ENCODE measurements around the gene TSPAN11.
"Not testable (repeated sequence)": the region's sequence is repeated elsewhere in the genome, so short reads cannot be mapped to it uniquely, and the experiment has no call there.

The TSPAN11 gene

GRCh38 chr12:31002999-31003398 is 76.5 kb downstream of the TSPAN11 start:
- no peak for DNase-seq (ENCODE audit: low spot score)

GRCh38 chr12:31003861-31004640 is 77.5 kb downstream of the TSPAN11 start:
- DNase-seq (ENCODE audit: low spot score): no peak

- no peak for DNase-seq (ENCODE audit: low spot score)
Observed at GRCh38 chr12:31004666-31005065, 78.1 kb downstream of the TSPAN11 start.

DNA sequence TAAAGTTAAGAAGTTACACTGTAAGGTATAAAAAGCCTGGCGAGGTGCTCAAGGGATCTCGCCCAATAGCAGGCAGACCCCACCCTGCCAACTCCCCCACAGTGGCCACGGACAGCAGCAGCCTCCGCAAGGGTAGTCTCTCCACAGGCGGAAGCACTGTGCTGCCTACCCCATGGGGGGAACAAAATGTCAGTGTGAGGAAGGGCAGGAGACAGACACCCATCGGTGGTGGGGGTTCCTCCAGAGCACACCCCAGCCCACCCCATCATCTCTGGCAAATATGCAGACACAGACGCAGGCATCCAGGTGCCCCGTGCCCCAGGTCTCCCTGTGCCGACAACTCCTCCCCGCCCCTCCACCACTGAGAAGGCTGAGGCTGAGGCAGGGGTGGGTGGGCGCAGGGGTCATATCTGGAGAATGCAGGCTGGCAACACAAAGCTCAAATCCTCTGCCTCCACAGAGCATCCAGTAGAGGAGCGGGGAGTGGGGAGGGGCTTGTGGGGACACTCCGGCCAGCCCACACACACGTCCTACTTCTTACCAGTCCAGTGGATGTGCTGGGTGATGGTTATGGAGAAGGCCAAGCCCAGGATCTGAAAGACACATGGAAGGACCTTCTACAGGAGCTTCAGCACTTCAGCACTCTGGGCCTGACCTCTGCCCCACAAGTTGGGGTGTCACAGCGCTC is 78.9 kb downstream of the TSPAN11 start:
- DNase-seq (ENCODE audit: low spot score): no peak

GRCh38 chr12:31005944-31006361 is 79.4 kb downstream of the TSPAN11 start:
- no peak for DNase-seq (ENCODE audit: low spot score)

GRCh38 chr12:31006416-31007152 is 80.0 kb downstream of the TSPAN11 start:
- no peak for DNase-seq (ENCODE audit: low spot score)

- no peak for DNase-seq (ENCODE audit: low spot score)
Observed at GRCh38 chr12:31007153-31007495, 80.6 kb downstream of the TSPAN11 start.

GRCh38 chr12:31007636-31008175 is 81.2 kb downstream of the TSPAN11 start:
- DNase-seq (ENCODE audit: low spot score): no peak

GRCh38 chr12:31008241-31008761 is 81.8 kb downstream of the TSPAN11 start:
- DNase-seq (ENCODE audit: low spot score): no peak

DNA sequence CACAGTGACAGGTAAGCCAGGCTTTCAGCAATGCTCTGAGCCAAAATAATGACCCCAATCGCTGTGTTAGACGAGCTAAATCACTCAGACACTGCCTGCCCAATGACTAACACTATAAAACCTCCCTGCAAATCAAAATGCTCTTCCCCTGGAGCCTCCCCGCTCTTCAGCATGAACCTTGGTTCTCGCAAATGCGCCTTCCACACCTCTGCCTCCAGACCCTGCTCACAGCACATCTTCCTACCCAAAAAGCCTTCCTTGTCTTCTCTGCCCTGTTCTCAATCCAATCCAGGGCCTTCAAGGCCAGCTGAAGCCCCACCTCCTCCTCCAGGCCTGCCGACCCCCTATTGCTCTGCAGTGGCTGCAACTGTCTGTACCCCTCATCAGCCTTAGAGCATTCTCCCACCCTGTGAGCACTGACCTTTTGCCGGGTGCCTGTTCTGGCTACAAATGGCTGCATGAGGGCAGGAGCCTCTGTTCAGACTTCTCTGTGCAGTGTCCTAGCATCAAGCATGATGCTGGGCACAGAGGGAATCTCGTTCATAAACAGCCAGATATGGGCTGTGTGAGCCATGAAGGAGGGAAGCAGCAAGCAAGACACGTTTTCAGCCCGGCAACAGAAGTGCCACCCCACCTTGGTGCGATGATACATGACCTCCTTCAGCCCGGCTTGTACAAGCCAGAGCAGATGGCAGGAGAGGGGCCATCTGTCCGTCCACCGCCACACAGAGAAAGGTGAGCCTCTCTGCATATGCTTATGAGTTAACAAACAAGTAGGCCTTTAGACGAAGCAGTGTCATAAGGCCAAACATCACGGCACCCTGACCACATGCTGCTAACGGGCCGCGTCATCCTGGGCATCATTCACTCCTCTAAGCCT is 82.7 kb downstream of the TSPAN11 start:
- DNase-seq (ENCODE audit: low spot score): no peak

- no peak for DNase-seq (ENCODE audit: low spot score)
Observed at GRCh38 chr12:31009976-31010375, 83.4 kb downstream of the TSPAN11 start.

- DNase-seq (ENCODE audit: low spot score): no peak
Observed at GRCh38 chr12:31011336-31011735, 84.8 kb downstream of the TSPAN11 start.

DNA sequence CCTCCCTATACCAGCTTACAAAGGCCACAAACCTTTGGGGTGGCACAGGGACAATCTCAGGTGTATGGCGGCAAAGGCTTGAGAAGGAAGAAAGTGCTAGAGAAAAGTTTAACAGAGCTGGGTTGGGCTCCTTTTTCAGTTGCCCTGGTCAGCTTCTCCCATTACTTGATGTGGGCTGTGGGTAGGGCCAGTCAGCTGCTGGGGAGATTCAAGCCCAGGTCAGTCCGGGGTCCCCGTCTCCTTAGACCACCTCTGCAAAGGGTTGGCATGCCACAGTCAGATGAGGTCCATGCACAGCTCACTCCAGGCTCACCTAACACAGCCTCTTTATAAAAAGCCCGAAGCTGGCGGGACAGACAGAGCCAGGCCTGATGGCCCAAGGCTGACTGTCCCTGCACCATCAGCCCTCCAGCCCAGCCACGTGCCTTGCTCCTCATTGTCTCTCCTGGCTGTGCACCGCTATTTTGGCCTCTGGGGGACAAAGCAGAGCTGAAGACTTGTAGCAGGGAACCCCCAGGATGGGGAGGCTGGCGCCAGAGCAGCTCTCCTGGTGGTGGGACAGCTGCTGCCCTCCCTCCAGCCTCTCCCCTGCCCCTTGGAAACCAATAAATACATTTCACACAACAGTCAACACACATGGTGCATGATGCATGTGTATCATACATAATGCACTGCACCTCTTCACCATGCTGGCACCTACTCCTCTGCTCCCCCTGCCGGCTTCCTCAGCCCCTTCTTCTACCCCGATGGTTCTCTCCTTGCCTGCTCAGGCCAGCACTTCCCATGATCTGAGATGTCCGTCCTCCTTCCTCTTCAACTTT is 85.4 kb downstream of the TSPAN11 start:
- no peak for DNase-seq (ENCODE audit: low spot score)

DNA sequence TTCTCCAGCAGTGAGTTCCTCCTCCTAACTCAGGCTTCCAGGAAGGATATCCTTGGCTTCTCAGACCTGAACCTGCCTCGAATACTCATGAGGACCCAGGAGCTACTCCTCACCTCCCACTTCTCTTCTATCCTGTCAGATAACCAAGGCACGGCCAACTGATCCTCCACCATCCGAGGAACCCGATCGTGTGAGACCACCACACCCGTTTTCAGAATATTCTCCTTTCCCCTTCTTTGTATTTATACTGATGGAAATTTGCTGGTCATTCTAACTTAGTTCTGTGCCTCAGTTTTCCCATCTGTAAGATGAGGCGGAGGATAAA is 86.0 kb downstream of the TSPAN11 start:
- DNase-seq (ENCODE audit: low spot score): not testable (repeated sequence)

GRCh38 chr12:31015215-31015614 is 88.7 kb downstream of the TSPAN11 start:
- DNase-seq (ENCODE audit: low spot score): no peak

DNA sequence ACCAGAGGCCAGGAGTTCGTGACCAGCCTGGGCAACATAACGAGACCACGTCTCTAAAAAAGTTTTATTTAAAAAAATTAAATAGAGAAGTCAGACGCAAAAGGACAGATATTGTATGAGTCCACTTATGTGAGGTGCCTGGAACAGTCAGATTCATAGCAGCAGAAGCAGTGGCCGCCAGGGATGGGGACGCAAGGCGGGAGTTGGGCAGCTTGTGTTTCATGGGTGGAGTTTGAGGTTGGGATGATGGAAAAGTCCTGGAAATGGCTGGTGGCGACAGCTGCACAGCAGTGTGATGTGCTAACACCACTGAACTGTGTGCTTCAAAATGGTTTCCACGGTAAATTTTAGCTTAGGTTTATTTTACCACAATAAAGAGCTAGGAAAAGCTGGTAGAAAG is 89.5 kb downstream of the TSPAN11 start:
- no peak for DNase-seq (ENCODE audit: low spot score)

DNA sequence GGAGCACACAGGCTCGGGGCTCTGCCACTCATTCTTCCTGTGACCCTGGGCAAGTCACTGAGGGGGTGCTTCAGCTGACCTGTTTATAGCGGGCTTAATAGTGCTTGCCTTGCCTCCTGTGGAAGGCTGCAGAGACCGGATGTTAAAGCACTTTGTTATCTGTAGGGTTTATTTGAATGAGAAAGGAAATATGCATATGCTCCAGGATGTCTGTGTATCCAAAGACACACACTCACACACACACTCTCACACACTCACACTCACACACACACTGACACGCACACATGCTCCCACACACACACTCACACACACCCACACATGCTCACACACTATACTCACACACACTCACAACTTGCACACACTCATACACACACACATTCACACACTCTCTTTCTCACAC is 91.0 kb downstream of the TSPAN11 start:
- no peak for DNase-seq (ENCODE audit: low spot score)

- no peak for DNase-seq (ENCODE audit: low spot score)
Observed at GRCh38 chr12:31018106-31018789, 91.7 kb downstream of the TSPAN11 start.

DNA sequence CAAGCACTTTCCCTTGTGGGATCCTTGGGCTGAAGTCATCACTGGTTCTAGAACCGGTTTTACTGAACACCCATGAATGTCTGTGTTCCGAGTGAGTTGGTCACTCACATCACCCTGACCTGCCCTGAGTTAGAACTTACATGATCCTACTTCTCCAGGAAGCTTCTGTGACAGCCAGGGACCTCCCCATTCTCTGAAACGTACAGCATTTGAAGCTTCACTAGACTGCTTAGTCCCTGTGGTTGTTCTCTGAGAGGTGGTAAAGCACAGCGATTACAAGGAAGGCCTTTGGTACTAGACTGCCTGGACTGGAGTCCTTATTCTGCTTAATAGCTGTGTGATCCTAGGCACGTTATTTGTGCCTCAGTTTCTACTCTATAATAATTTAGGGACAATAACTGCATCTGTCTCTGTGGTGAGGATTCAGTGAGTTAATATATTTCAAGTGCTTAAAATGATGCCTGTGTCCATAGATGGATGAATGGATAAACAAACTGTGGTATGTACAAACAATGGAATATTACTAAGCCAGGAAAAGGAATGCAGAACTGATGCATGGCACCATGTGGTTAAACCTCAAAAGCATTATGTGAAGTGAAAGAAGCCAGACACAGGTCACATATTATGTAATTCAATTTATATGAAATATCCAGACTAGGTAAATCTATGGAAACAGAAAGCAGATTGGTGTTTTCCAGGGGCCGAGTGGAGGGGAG is 92.4 kb downstream of the TSPAN11 start:
- no peak for DNase-seq (ENCODE audit: low spot score)
